ENCODE results near the gene PLCD4.

The PLCD4 gene

GRCh38 chr2:218577482-218578220 lies 30.0 kb upstream of the PLCD4 start:
- Histone ChIP-seq H3K9ac (ENCODE audit: low read length) (no peak overlapping the region), H3K9me3 (ENCODE audit: control insufficient read depth, low read length) (no peaks in the 10 kb centered on the region), H3K36me3 (ENCODE audit: control insufficient read depth, insufficient read depth, low read length) (no peaks in the 10 kb centered on the region), H3K4me1 (ENCODE audit: control insufficient read depth, insufficient read depth, low read length) (peaks cover 7% of the 10 kb centered on the region), H3K4me3 (ENCODE audit: low read length) (no peak overlapping the region), H3K27me3 (ENCODE audit: control insufficient read depth, insufficient read depth, low read length) (no peaks in the 10 kb centered on the region)

- no peak overlapping the region for H3K9ac ChIP-seq (ENCODE audit: low read length)
Measured at GRCh38 chr2:218578272-218578877, 29.3 kb upstream of the PLCD4 start.

GRCh38 chr2:218582076-218582475 lies 25.6 kb upstream of the PLCD4 start:
- Histone ChIP-seq H3K4me3 (ENCODE audit: low read length) (no peak overlapping the region), H3K36me3 (ENCODE audit: control insufficient read depth, insufficient read depth, low read length) (no peaks in the 10 kb centered on the region), H3K9ac (ENCODE audit: low read length) (no peak overlapping the region), H3K27me3 (ENCODE audit: control insufficient read depth, insufficient read depth, low read length) (no peaks in the 10 kb centered on the region), H3K9me3 (ENCODE audit: control insufficient read depth, low read length) (no peaks in the 10 kb centered on the region), H3K4me1 (ENCODE audit: control insufficient read depth, insufficient read depth, low read length) (peaks cover 10% of the 10 kb centered on the region)

More at GRCh38 chr2:218578272-218578877, 29.3 kb upstream of the PLCD4 start:
- H3K36me3 ChIP-seq (ENCODE audit: control insufficient read depth, insufficient read depth, low read length) = no peaks in the 10 kb centered on the region
- H3K9me3 ChIP-seq (ENCODE audit: control insufficient read depth, low read length) = no peaks in the 10 kb centered on the region
- no peak overlapping the region for H3K4me3 ChIP-seq (ENCODE audit: low read length)
- no peaks in the 10 kb centered on the region for H3K27me3 ChIP-seq (ENCODE audit: control insufficient read depth, insufficient read depth, low read length)
- peaks cover 10% of the 10 kb centered on the region for H3K4me1 ChIP-seq (ENCODE audit: control insufficient read depth, insufficient read depth, low read length)

GRCh38 chr2:218583983-218584850 lies 23.5 kb upstream of the PLCD4 start:
- no peaks in the 10 kb centered on the region for H3K36me3 ChIP-seq (ENCODE audit: control insufficient read depth, insufficient read depth, low read length)
- no peaks in the 10 kb centered on the region for H3K27me3 ChIP-seq (ENCODE audit: control insufficient read depth, insufficient read depth, low read length)
- H3K9ac ChIP-seq (ENCODE audit: low read length) = no peak overlapping the region

GRCh38 chr2:218585541-218585940 lies 22.2 kb upstream of the PLCD4 start:
- H3K9ac ChIP-seq (ENCODE audit: low read length) = no peak overlapping the region
- H3K27me3 ChIP-seq (ENCODE audit: control insufficient read depth, insufficient read depth, low read length) = no peaks in the 10 kb centered on the region
- peaks cover 10% of the 10 kb centered on the region for H3K4me1 ChIP-seq (ENCODE audit: control insufficient read depth, insufficient read depth, low read length)
- no peaks in the 10 kb centered on the region for H3K36me3 ChIP-seq (ENCODE audit: control insufficient read depth, insufficient read depth, low read length)
- H3K9me3 ChIP-seq (ENCODE audit: control insufficient read depth, low read length) = no peaks in the 10 kb centered on the region
- no peak overlapping the region for H3K4me3 ChIP-seq (ENCODE audit: low read length)

More at GRCh38 chr2:218583983-218584850, 23.5 kb upstream of the PLCD4 start:
- Histone ChIP-seq H3K4me3 (ENCODE audit: low read length) (no peak overlapping the region), H3K9me3 (ENCODE audit: control insufficient read depth, low read length) (no peaks in the 10 kb centered on the region), H3K4me1 (ENCODE audit: control insufficient read depth, insufficient read depth, low read length) (peaks cover 10% of the 10 kb centered on the region)

GRCh38 chr2:218605432-218605831 lies 2.3 kb upstream of the PLCD4 start:
- Histone ChIP-seq H3K9ac (ENCODE audit: low read length) (no peak overlapping the region), H3K4me3 (ENCODE audit: low read length) (no peak overlapping the region), H3K9me3 (ENCODE audit: control insufficient read depth, low read length) (no peaks in the 10 kb centered on the region), H3K36me3 (ENCODE audit: control insufficient read depth, insufficient read depth, low read length) (no peaks in the 10 kb centered on the region), H3K4me1 (ENCODE audit: control insufficient read depth, insufficient read depth, low read length) (peaks cover 6% of the 10 kb centered on the region), H3K27me3 (ENCODE audit: control insufficient read depth, insufficient read depth, low read length) (no peaks in the 10 kb centered on the region)

- H3K36me3 ChIP-seq (ENCODE audit: control insufficient read depth, insufficient read depth, low read length) = no peaks in the 10 kb centered on the region
Measured at GRCh38 chr2:218615868-218616315, 8.2 kb downstream of the PLCD4 start.

GRCh38 chr2:218618102-218618860 lies 10.6 kb downstream of the PLCD4 start:
- Histone ChIP-seq H3K4me1 (ENCODE audit: control insufficient read depth, insufficient read depth, low read length) (no peaks in the 10 kb centered on the region), H3K4me3 (ENCODE audit: low read length) (no peak overlapping the region), H3K27me3 (ENCODE audit: control insufficient read depth, insufficient read depth, low read length) (no peaks in the 10 kb centered on the region), H3K9ac (ENCODE audit: low read length) (no peak overlapping the region), H3K36me3 (ENCODE audit: control insufficient read depth, insufficient read depth, low read length) (no peaks in the 10 kb centered on the region), H3K9me3 (ENCODE audit: control insufficient read depth, low read length) (no peaks in the 10 kb centered on the region)

More at GRCh38 chr2:218615868-218616315, 8.2 kb downstream of the PLCD4 start:
- H3K4me1 ChIP-seq (ENCODE audit: control insufficient read depth, insufficient read depth, low read length) = no peaks in the 10 kb centered on the region
- H3K9me3 ChIP-seq (ENCODE audit: control insufficient read depth, low read length) = no peaks in the 10 kb centered on the region
- no peaks in the 10 kb centered on the region for H3K27me3 ChIP-seq (ENCODE audit: control insufficient read depth, insufficient read depth, low read length)
- no peak overlapping the region for H3K9ac ChIP-seq (ENCODE audit: low read length)
- no peak overlapping the region for H3K4me3 ChIP-seq (ENCODE audit: low read length)

GRCh38 chr2:218621007-218621406 lies 13.3 kb downstream of the PLCD4 start:
- Histone ChIP-seq H3K36me3 (ENCODE audit: control insufficient read depth, insufficient read depth, low read length) (no peaks in the 10 kb centered on the region), H3K9ac (ENCODE audit: low read length) (no peak overlapping the region), H3K9me3 (ENCODE audit: control insufficient read depth, low read length) (no peaks in the 10 kb centered on the region), H3K27me3 (ENCODE audit: control insufficient read depth, insufficient read depth, low read length) (no peaks in the 10 kb centered on the region), H3K4me3 (ENCODE audit: low read length) (no peak overlapping the region), H3K4me1 (ENCODE audit: control insufficient read depth, insufficient read depth, low read length) (no peaks in the 10 kb centered on the region)

- Histone ChIP-seq H3K4me1 (ENCODE audit: control insufficient read depth, insufficient read depth, low read length) (no peaks in the 10 kb centered on the region), H3K36me3 (ENCODE audit: control insufficient read depth, insufficient read depth, low read length) (no peaks in the 10 kb centered on the region), H3K4me3 (ENCODE audit: low read length) (no peak overlapping the region), H3K27me3 (ENCODE audit: control insufficient read depth, insufficient read depth, low read length) (no peaks in the 10 kb centered on the region), H3K9me3 (ENCODE audit: control insufficient read depth, low read length) (no peaks in the 10 kb centered on the region), H3K9ac (ENCODE audit: low read length) (no peak overlapping the region)
Measured at GRCh38 chr2:218622606-218623365, 15.1 kb downstream of the PLCD4 start.

GRCh38 chr2:218623366-218623705 lies 15.6 kb downstream of the PLCD4 start:
- Histone ChIP-seq H3K9ac (ENCODE audit: low read length) (no peak overlapping the region), H3K4me1 (ENCODE audit: control insufficient read depth, insufficient read depth, low read length) (no peaks in the 10 kb centered on the region), H3K36me3 (ENCODE audit: control insufficient read depth, insufficient read depth, low read length) (no peaks in the 10 kb centered on the region), H3K4me3 (ENCODE audit: low read length) (no peak overlapping the region), H3K9me3 (ENCODE audit: control insufficient read depth, low read length) (no peaks in the 10 kb centered on the region), H3K27me3 (ENCODE audit: control insufficient read depth, insufficient read depth, low read length) (no peaks in the 10 kb centered on the region)
